Hepatocyte (in vitro differentiated cells): ENCODE results near the gene TOP3B.

Experiments
- EZH2 ChIP-seq: fragments of 200-600 bp; sonication (generic); IDR thresholded peaks from 2 replicates; pipeline ENCODE4 v1.6.1; 2016; ENCODE audit warnings: antibody characterized with exemption, mild to moderate bottlenecking, borderline replicate concordance
- TF ChIP-seq, protein P1 (sequence below): fragments of 200-600 bp; sonication (generic); IDR thresholded peaks from 2 replicates; pipeline ENCODE4 v1.5.1; 2016; ENCODE audit warnings: antibody characterized with exemption, mild to moderate bottlenecking; ENCODE audit not compliant: poor library complexity

GRCh38 chr22:22030493-22031182 lies 48.1 kb upstream of the TOP3B start:
- TF ChIP-seq, protein P1, sequence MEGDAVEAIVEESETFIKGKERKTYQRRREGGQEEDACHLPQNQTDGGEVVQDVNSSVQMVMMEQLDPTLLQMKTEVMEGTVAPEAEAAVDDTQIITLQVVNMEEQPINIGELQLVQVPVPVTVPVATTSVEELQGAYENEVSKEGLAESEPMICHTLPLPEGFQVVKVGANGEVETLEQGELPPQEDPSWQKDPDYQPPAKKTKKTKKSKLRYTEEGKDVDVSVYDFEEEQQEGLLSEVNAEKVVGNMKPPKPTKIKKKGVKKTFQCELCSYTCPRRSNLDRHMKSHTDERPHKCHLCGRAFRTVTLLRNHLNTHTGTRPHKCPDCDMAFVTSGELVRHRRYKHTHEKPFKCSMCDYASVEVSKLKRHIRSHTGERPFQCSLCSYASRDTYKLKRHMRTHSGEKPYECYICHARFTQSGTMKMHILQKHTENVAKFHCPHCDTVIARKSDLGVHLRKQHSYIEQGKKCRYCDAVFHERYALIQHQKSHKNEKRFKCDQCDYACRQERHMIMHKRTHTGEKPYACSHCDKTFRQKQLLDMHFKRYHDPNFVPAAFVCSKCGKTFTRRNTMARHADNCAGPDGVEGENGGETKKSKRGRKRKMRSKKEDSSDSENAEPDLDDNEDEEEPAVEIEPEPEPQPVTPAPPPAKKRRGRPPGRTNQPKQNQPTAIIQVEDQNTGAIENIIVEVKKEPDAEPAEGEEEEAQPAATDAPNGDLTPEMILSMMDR, result peak; percentile 50
- TF ChIP-seq EZH2, result no peak
